Neural cell (in vitro differentiated cells): ENCODE measurements around the gene ZNF804A. TPM values are rescaled to one million over a fixed set of nuclear protein-coding genes. Genes with fewer than 3 reads are reported as not detected.

Experiments used
- H2AFZ ChIP-seq: fragments of 200-600, 300-800 bp; sonication (generic), shearing (Covaris generic); 2 replicates; pipeline ENCODE4 v1.6.0; 2014; ENCODE audit warnings: low read depth, mild to moderate bottlenecking, antibody characterized with exemption, low read length, moderate library complexity
- H3F3A ChIP-seq: fragments of 200-600 bp; shearing (Covaris generic); 2 replicates; pipeline ENCODE4 v1.6.1; 2016; ENCODE audit warnings: mild to moderate bottlenecking, moderate library complexity, mixed read lengths, antibody characterized with exemption, low read length; ENCODE audit not compliant: insufficient read depth, poor library complexity, severe bottlenecking
- H3K27ac ChIP-seq: fragments of 200-600, 300-800 bp; sonication (generic), shearing (Covaris generic); 2 replicates; pipeline ENCODE4 v1.5.1; 2014; ENCODE audit warnings: mild to moderate bottlenecking, low read length, moderate library complexity
- H3K27me3 ChIP-seq: fragments of 300-800, 200-600 bp; sonication (generic), shearing (Covaris generic); 2 replicates; pipeline ENCODE4 v1.6.0; 2014; ENCODE audit warnings: mild to moderate bottlenecking, low read depth, low read length, moderate library complexity; ENCODE audit not compliant: insufficient read depth
- H3K36me3 ChIP-seq: fragments of 300-800, 200-600 bp; sonication (generic), shearing (Covaris generic); 2 replicates; pipeline ENCODE4 v1.5.1; 2014; ENCODE audit warnings: mild to moderate bottlenecking, antibody characterized with exemption, low read length, moderate library complexity; ENCODE audit not compliant: insufficient read depth
- H3K4me2 ChIP-seq: fragments of 300-800, 200-600 bp; sonication (generic), shearing (Covaris generic); 2 replicates; pipeline ENCODE4 v1.6.0; 2014; ENCODE audit warnings: mild to moderate bottlenecking, low read length
- H3K4me3 ChIP-seq: fragments of 300-800, 200-600 bp; sonication (generic), shearing (Covaris generic); 2 replicates; pipeline ENCODE4 v1.5.1; 2014; ENCODE audit warnings: mild to moderate bottlenecking, low read length, moderate library complexity
- H3K79me2 ChIP-seq: fragments of 200-600 bp; shearing (Covaris generic); replicated peaks from 2 replicates; pipeline ENCODE4 v1.6.0; 2014; ENCODE audit warnings: mild to moderate bottlenecking, low read length, moderate library complexity; ENCODE audit not compliant: insufficient read depth
- H3K9ac ChIP-seq: fragments of 300-800, 200-600 bp; sonication (generic), shearing (Covaris generic); 2 replicates; pipeline ENCODE4 v1.6.1; 2016; ENCODE audit warnings: mild to moderate bottlenecking, low read length, mixed read lengths
- H3K9me2 ChIP-seq: fragments of 200-600 bp; shearing (Covaris generic); 2 replicates; pipeline ENCODE4 v1.6.1; 2016; ENCODE audit warnings: mild to moderate bottlenecking, low read length, mixed read lengths; ENCODE audit not compliant: insufficient read depth
- H3K9me3 ChIP-seq: fragments of 200-600, 300-800 bp; sonication (generic), shearing (Covaris generic); 2 replicates; pipeline ENCODE4 v1.6.1; 2016; ENCODE audit warnings: mild to moderate bottlenecking, mixed run types, low read length, moderate library complexity, mixed read lengths
- H4K20me1 ChIP-seq: fragments of 200-600 bp; shearing (Covaris generic); 2 replicates; pipeline ENCODE4 v1.6.1; 2016; ENCODE audit warnings: mild to moderate bottlenecking, mixed run types; ENCODE audit not compliant: insufficient read depth
- CTCF ChIP-seq: fragments of 450-650 bp; IDR thresholded peaks from 2 replicates; pipeline ENCODE4 v1.5.1; 2014; ENCODE audit warnings: antibody characterized with exemption, mild to moderate bottlenecking, moderate library complexity; ENCODE audit not compliant: poor library complexity, severe bottlenecking
- EP300 ChIP-seq: fragments of 450-650 bp; conservative IDR thresholded peaks from 2 replicates; pipeline ENCODE4 v1.6.1; 2014; ENCODE audit warnings: antibody characterized with exemption, mild to moderate bottlenecking, moderate library complexity; ENCODE audit not compliant: poor library complexity, severe bottlenecking
- EZH2 ChIP-seq: fragments of 200-600, 300-800 bp; shearing (Covaris generic), sonication (generic); IDR thresholded peaks from 2 replicates; pipeline ENCODE4 v1.6.1; 2014; ENCODE audit warnings: antibody characterized with exemption, low read length, borderline replicate concordance, mild to moderate bottlenecking; ENCODE audit not compliant: insufficient read depth, poor library complexity, severe bottlenecking
- MXI1 ChIP-seq: fragments of 450-650 bp; conservative IDR thresholded peaks from 2 replicates; pipeline ENCODE4 v1.6.1; 2014; ENCODE audit warnings: antibody characterized with exemption, mild to moderate bottlenecking; ENCODE audit not compliant: poor library complexity, severe bottlenecking
- POLR2AphosphoS5 ChIP-seq: IDR thresholded peaks from 2 replicates; pipeline ENCODE4 v1.6.1; 2012
- RAD21 ChIP-seq: fragments of 450-650 bp; conservative IDR thresholded peaks from 2 replicates; pipeline ENCODE4 v1.6.1; 2014; ENCODE audit warnings: antibody characterized with exemption, mild to moderate bottlenecking, moderate library complexity
- REST ChIP-seq: IDR thresholded peaks from 2 replicates; pipeline ENCODE4 v1.6.1; 2012; ENCODE audit warnings: borderline replicate concordance
- SMC3 ChIP-seq: fragments of 450-650 bp; conservative IDR thresholded peaks from 2 replicates; pipeline ENCODE4 v1.6.1; 2014; ENCODE audit warnings: antibody characterized with exemption, mild to moderate bottlenecking, moderate library complexity; ENCODE audit not compliant: poor library complexity
- TAF1 ChIP-seq: IDR thresholded peaks from 2 replicates; pipeline ENCODE4 v1.6.1; 2012; ENCODE audit warnings: low read depth
- polyA plus RNA-seq: library from polyadenylated mRNA; depleted of rRNA; stranded (reverse); fragments of >200 nt; gene quantifications from 2 replicates; pipeline ENCODE4 v1.2.3, GENCODE V29; 2014

The ZNF804A gene
- polyA plus RNA-seq, 1 donor from 2014 or later, result 2.7 TPM

- no peak overlapping the region for H3K9ac ChIP-seq
These were observed 132.0 kb downstream of the ZNF804A start for GRCh38 chr2:184730288-184730687.

GRCh38 chr2:184734338-184734737, 136.0 kb downstream of the ZNF804A start:
- Histone ChIP-seq H3K27ac (no peak overlapping the region), H3K79me2 (no peaks in the 10 kb centered on the region), H3K9me2 (no peaks in the 10 kb centered on the region), H3K9ac (no peak overlapping the region), H3K4me3 (no peak overlapping the region), H3F3A (no peaks in the 10 kb centered on the region), H3K27me3 (no peaks in the 10 kb centered on the region), H4K20me1 (no peaks in the 10 kb centered on the region), H2AFZ (no peak overlapping the region), H3K9me3 (no peaks in the 10 kb centered on the region), H3K4me2 (no peak overlapping the region), H3K36me3 (no peaks in the 10 kb centered on the region)
- TF ChIP-seq RAD21, result no peak
- TF ChIP-seq POLR2AphosphoS5, result no peak
- TF ChIP-seq MXI1, result no peak
- no peak for TF ChIP-seq EZH2
- TF ChIP-seq SMC3, result no peak
- TF ChIP-seq REST, result no peak
- no peak for TF ChIP-seq TAF1
- no peak for TF ChIP-seq EP300

More at GRCh38 chr2:184730288-184730687, 132.0 kb downstream of the ZNF804A start:
- no peak overlapping the region for H3K4me3 ChIP-seq
- H3K79me2 ChIP-seq, result no peaks in the 10 kb centered on the region
- H2AFZ ChIP-seq, result no peak overlapping the region
- H3K4me2 ChIP-seq, result no peak overlapping the region
- H3K9me2 ChIP-seq, result no peaks in the 10 kb centered on the region
- no peaks in the 10 kb centered on the region for H3K36me3 ChIP-seq
- no peaks in the 10 kb centered on the region for H3K9me3 ChIP-seq
- no peaks in the 10 kb centered on the region for H3F3A ChIP-seq
- H3K27ac ChIP-seq, result no peak overlapping the region
- H4K20me1 ChIP-seq, result no peaks in the 10 kb centered on the region
- H3K27me3 ChIP-seq, result no peaks in the 10 kb centered on the region
- TF ChIP-seq REST (no peak), SMC3 (no peak), TAF1 (no peak), EP300 (no peak), RAD21 (no peak), POLR2AphosphoS5 (no peak), EZH2 (no peak), MXI1 (no peak), CTCF (no peak)
